Heart left ventricle (tissue), 13 donors: ENCODE measurements around the gene CUBN.

Experiments
- CTCF ChIP-seq, 12 donors: fragments of 200-600 bp; sonication (generic) in 4 of 12; IDR thresholded peaks; one replicate each; pipeline versions ENCODE4 v1.5.0 to v1.8.0; 2018 to 2022; ENCODE audit warnings: antibody characterized with exemption in 12 of 12, mild to moderate bottlenecking in 5 of 12
- POLR2A ChIP-seq, 2 donors: fragments of 450-650 bp; IDR thresholded peaks; one replicate each; pipeline ENCODE4 v1.6.1; 2017; ENCODE audit warnings: antibody characterized with exemption in 2 of 2, mild to moderate bottlenecking in 2 of 2, moderate library complexity in 2 of 2
- donor health status: ischemic (EF 13 %, LVEDD 7.1; RV severe dilation, severe dysfunction).
- donor health status: DM: no; HTN: yes; CAD: no.
- donor health status: DM: no; HTN: no; CAD: no.
- donor health status: ischemic (EF 25% LVEDD 6.9; RV normal size, moderate dysfunction).
- donor health status: ischemic (EF 25% LVEDD 5.7; RV mildly dilated, moderate dysfunction).
- donor health status: ischemic (EF 35%, LVEDD 5.7; RV mildly dilated, moderate dysfunction).
- donor health status: nonischemic (EF 11% LVEDD 7.7; RV severe dilation, severe dysfunction).
- donor health status: DM: yes; HTN: yes; CAD: no.
- donor health status: PGD.
- donor health status: ischemic (EF 29% LVEDD 5.4; RV normal size, mild dysfunction).
- donor health status: nonischemic (EF 23%, LVEDD 6.1; RV moderate dilation, normal function).

DNA sequence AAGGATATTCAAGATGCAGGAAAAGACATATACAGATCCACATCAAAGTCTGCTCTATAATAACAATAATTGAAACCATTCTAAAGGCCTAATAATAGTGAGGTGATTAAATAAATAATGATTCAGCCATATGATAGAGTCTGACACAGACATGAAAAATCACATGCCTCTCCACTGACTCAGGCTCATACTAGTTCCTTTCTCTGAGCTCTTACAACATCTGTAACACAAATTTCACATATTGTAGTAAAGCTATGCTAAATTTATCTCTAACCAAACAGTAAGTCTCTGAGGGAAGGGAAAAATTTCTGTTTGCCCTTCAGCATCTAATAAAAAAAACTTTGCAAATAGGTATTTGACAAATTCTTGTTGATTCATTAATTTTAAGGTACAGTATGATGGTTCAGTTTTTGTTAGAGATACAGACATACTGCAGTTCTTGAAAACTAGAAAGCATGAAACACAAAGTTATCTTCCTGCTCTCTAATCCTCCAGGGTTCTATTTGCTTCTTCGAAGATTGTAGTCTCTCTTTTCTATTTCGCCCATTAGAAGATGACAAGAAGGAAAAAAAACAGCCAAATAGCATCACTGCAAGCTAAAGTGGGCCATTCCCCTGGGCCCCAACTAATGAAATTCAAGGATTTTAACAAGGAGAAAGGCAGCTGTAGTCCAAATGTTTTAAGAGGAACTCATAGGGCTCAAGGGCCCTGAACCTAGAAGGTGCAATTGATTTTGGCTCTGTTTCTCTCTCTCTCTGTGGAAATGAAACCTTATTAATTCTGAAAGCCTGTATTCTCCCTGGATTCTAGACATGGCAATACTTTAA lies 53.9 kb downstream of the CUBN start:
- TF ChIP-seq CTCF (IDR thresholded peaks at IDR 0.05) = no peak
- no peak for TF ChIP-seq POLR2A (IDR thresholded peaks at IDR 0.05)
